ENCODE results near the gene CD200R1L.

Gene CD200R1L

GRCh38 chr3:112846764-112847163, at the start of gene CD200R1L:
Gene CD200R1L, minus strand, starts transcription at chr3:112846864. Its CDS starts 17,497 bp downstream, at chr3:112829367.
- no peak for TF ChIP-seq CTCF (IDR thresholded peaks at IDR 0.05)

- TF ChIP-seq CTCF (IDR thresholded peaks at IDR 0.05), result no peak
These were observed 47.6 kb upstream of the CD200R1L start for GRCh38 chr3:112894258-112894657.

GRCh38 chr3:112889357-112889756, 42.7 kb upstream of the CD200R1L start:
- no peak for TF ChIP-seq CTCF (IDR thresholded peaks at IDR 0.05)

GRCh38 chr3:112888381-112889085, 41.9 kb upstream of the CD200R1L start:
- TF ChIP-seq CTCF (IDR thresholded peaks at IDR 0.05), result no peak

GRCh38 chr3:112884678-112885290, 38.1 kb upstream of the CD200R1L start:
- no peak for TF ChIP-seq CTCF (IDR thresholded peaks at IDR 0.05)

- TF ChIP-seq CTCF (IDR thresholded peaks at IDR 0.05), result no peak
These were observed 35.2 kb upstream of the CD200R1L start for GRCh38 chr3:112881891-112882290.

- no peak for TF ChIP-seq CTCF (IDR thresholded peaks at IDR 0.05)
These were observed 28.9 kb upstream of the CD200R1L start for GRCh38 chr3:112875561-112875960.

Data from LNCAP (cell line).